ENCODE measurements around the gene GDPD1.
"Not testable (repeated sequence)": the region's sequence is repeated elsewhere in the genome, so short reads cannot be mapped to it uniquely, and the experiment has no call there.

Gene GDPD1

GRCh38 chr17:59202320-59202719 lies 18.0 kb upstream of the GDPD1 start:
- TF ChIP-seq CTCF (IDR thresholded peaks at IDR 0.05; ENCODE audit: low read depth, low read length) = no peak
- no peak overlapping the region for H3K4me3 ChIP-seq (ENCODE audit: low read depth, low read length)
- in situ Hi-C loops (cut with HindIII; ENCODE audit: low sequenced_read_pairs) = no loop called here
- no peak for DNase-seq (ENCODE audit: low read depth, low spot score)

DNA sequence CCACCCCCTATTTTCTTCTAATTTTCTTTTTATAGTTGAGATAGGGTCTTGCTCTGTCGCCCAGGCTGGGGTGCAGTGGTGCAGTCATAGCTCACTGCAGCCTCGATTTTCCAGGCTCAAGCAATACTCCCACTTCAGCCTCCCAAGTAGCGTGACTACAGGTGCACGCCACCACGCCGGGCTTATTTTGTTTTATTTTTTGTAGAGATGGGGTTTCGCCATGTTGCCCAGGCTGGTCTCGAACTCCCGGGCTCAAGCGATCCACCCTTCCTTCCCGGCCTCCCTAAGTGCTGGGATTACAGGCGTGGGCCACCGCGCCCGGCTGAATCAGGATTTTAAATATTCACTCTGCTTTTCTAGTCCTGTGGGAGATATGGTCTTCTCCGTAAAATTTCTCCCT lies 941 bp upstream of the GDPD1 start:
- TF ChIP-seq CTCF (IDR thresholded peaks at IDR 0.05; ENCODE audit: low read depth, low read length) = no peak
- DNase-seq (ENCODE audit: low read depth, low spot score) = no peak
- in situ Hi-C loops (cut with HindIII; ENCODE audit: low sequenced_read_pairs) = no loop called here

GRCh38 chr17:59219992-59220327 lies 351 bp upstream of the GDPD1 start:
- no peak for TF ChIP-seq CTCF (IDR thresholded peaks at IDR 0.05; ENCODE audit: low read depth, low read length)
- in situ Hi-C loops (cut with HindIII; ENCODE audit: low sequenced_read_pairs) = no loop called here
- H3K4me3 ChIP-seq (ENCODE audit: low read depth, low read length) = peak overlapping the region; percentile 63
- DNase-seq (ENCODE audit: low read depth, low spot score) = peak; percentile 22

More for the DNA sequence above, 941 bp upstream of the GDPD1 start:
- H3K4me3 ChIP-seq (ENCODE audit: low read depth, low read length) = no peak overlapping the region

DNA sequence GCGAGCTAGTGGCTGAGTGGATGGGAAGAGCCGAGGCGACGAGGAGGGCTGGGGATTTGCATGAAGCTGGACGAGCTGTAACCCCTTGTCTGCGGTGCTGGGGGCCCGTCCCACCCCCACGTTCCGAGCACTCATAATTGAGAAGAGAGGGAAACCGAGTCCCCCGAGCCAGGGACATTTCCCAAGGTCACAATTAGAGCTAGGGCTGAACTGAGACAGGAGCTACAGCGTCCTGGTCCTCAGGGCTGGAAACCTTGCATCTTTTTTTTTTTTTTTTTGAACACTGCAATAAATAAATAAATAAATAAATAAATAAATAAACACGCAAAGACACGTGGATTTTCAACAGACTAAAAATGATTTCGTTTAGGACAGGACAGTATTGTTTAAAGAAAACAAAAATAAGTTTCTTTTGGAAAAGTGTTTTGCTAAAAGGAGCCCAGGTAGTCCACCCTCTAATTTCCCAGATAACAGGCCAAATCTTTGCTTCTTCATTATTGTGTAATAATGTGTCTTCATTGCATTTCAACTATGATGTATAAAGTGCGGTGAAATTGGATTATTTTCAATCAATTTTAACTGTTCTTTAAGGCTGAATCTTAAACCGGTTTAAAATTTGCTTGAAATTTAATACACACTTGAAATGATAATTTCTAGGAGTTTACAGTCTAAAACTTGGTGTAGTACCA lies 992 bp downstream of the GDPD1 start:
- H3K4me3 ChIP-seq (ENCODE audit: low read depth, low read length) = peak overlapping the region; percentile 63
- no peak for DNase-seq (ENCODE audit: low read depth, low spot score)
- peak; percentile 6 for TF ChIP-seq CTCF (IDR thresholded peaks at IDR 0.05; ENCODE audit: low read depth, low read length)
- in situ Hi-C loops (cut with HindIII; ENCODE audit: low sequenced_read_pairs) = no loop called here

- in situ Hi-C loops (cut with HindIII; ENCODE audit: low sequenced_read_pairs) = no loop called here
- no peak for TF ChIP-seq CTCF (IDR thresholded peaks at IDR 0.05; ENCODE audit: low read depth, low read length)
- no peak overlapping the region for H3K4me3 ChIP-seq (ENCODE audit: low read depth, low read length)
- DNase-seq (ENCODE audit: low read depth, low spot score) = no peak
Observed at GRCh38 chr17:59223813-59224212, 3.5 kb downstream of the GDPD1 start.

- in situ Hi-C loops (cut with HindIII; ENCODE audit: low sequenced_read_pairs); DNase-seq (ENCODE audit: low read depth, low spot score): not testable (repeated sequence)
Observed at GRCh38 chr17:59228588-59228987, 8.3 kb downstream of the GDPD1 start.

GRCh38 chr17:59230764-59231163 lies 10.5 kb downstream of the GDPD1 start:
- TF ChIP-seq CTCF (IDR thresholded peaks at IDR 0.05; ENCODE audit: low read depth, low read length) = no peak
- no peak overlapping the region for H3K4me3 ChIP-seq (ENCODE audit: low read depth, low read length)
- DNase-seq (ENCODE audit: low read depth, low spot score) = no peak
- in situ Hi-C loops (cut with HindIII; ENCODE audit: low sequenced_read_pairs) = no loop called here

More at GRCh38 chr17:59228588-59228987, 8.3 kb downstream of the GDPD1 start:
- H3K4me3 ChIP-seq (ENCODE audit: low read depth, low read length) = not testable (repeated sequence)

All from astrocyte of the spinal cord (primary cell).